Uterus (tissue), 2 donors: ENCODE measurements around the gene EVI2A.

Experiments used
- CTCF ChIP-seq, 4 experiments: fragments of 200-600 bp in 2 of 4; fragments of 450-650 bp in 2 of 4; sonication (generic) in 2 of 4; IDR thresholded peaks; one replicate each; pipeline ENCODE4 v1.5.1; 2016 to 2019; ENCODE audit warnings: antibody characterized with exemption in 4 of 4, mild to moderate bottlenecking in 2 of 4, moderate library complexity in 1 of 4
- POLR2A ChIP-seq, 2 donors: fragments of 450-650 bp; IDR thresholded peaks; one replicate each; pipeline ENCODE4 v1.6.1; 2016; ENCODE audit warnings: antibody characterized with exemption in 2 of 2, mild to moderate bottlenecking in 1 of 2, moderate library complexity in 1 of 2

GRCh38 chr17:31349454-31349853 is 28.0 kb upstream of the EVI2A start:
- TF ChIP-seq CTCF (IDR thresholded peaks at IDR 0.05) (no peak), POLR2A (IDR thresholded peaks at IDR 0.05) (no peak)
